HepG2 (cell line): Measurements from ENCODE around the gene VPS4B. TPM values are rescaled to one million over a fixed set of nuclear protein-coding genes. Genes with fewer than 3 reads are reported as not detected.

Source experiments
- AHR ChIP-seq: IDR thresholded peaks from 2 replicates; pipeline ENCODE4 v1.6.1; 2018; ENCODE audit warnings: missing genetic modification reagents, missing compliant biosample characterization
- ARHGAP35 ChIP-seq: sonication (generic); formaldehyde crosslinking; IDR thresholded peaks from 2 replicates; pipeline ENCODE4 v1.9.0; 2022; ENCODE audit warnings: mild to moderate bottlenecking, inconsistent platforms, moderate library complexity, missing genetic modification reagents, borderline replicate concordance
- FIP1L1 ChIP-seq: fragments of 200-400 bp; formaldehyde crosslinking; IDR thresholded peaks from 2 replicates; pipeline ENCODE4 v1.6.1; 2018; ENCODE audit warnings: low read depth, mild to moderate bottlenecking, low read length, moderate library complexity, borderline replicate concordance; ENCODE audit not compliant: insufficient read depth
- KDM5B ChIP-seq: sonication (generic); formaldehyde crosslinking; IDR thresholded peaks from 2 replicates; pipeline ENCODE4 v1.4.0; 2020; ENCODE audit warnings: missing genetic modification reagents, mild to moderate bottlenecking, borderline replicate concordance
- MAF1 ChIP-seq: sonication (generic); formaldehyde crosslinking; IDR thresholded peaks from 2 replicates; pipeline ENCODE4 v1.5.0; 2020; ENCODE audit warnings: missing genetic modification reagents, borderline replicate concordance
- MAX ChIP-seq: IDR thresholded peaks from 2 replicates; pipeline ENCODE4 v1.6.1; 2012; ENCODE audit warnings: inconsistent platforms
- RFXANK ChIP-seq: IDR thresholded peaks from 2 replicates; pipeline ENCODE4 v1.6.1; 2016
- SOX5 ChIP-seq: IDR thresholded peaks from 2 replicates; pipeline ENCODE4 v1.6.1; 2016; ENCODE audit warnings: borderline replicate concordance
- TGIF2 ChIP-seq: IDR thresholded peaks from 2 replicates; pipeline ENCODE4 v1.6.1; 2016; ENCODE audit warnings: control low read depth, missing compliant biosample characterization
- TMF1 ChIP-seq: sonication (generic); formaldehyde crosslinking; IDR thresholded peaks from 2 replicates; pipeline ENCODE4 v1.8.1; 2022; ENCODE audit warnings: low read depth, missing genetic modification reagents
- TSC22D2 ChIP-seq: sonication (generic); formaldehyde crosslinking; IDR thresholded peaks from 2 replicates; pipeline ENCODE4 v1.5.1; 2020; ENCODE audit warnings: missing genetic modification reagents, mild to moderate bottlenecking, borderline replicate concordance
- ZBTB7B ChIP-seq: sonication (generic); formaldehyde crosslinking; IDR thresholded peaks from 2 replicates; pipeline ENCODE4 v1.4.0; 2020; ENCODE audit warnings: missing genetic modification reagents
- ZFP82 ChIP-seq: sonication (generic); formaldehyde crosslinking; IDR thresholded peaks from 2 replicates; pipeline ENCODE4 v1.5.1; 2020; ENCODE audit warnings: mild to moderate bottlenecking, missing genetic modification reagents, borderline replicate concordance
- ZFP91 ChIP-seq: sonication (generic); formaldehyde crosslinking; IDR thresholded peaks from 2 replicates; pipeline ENCODE4 v1.9.0; 2022; ENCODE audit warnings: missing genetic modification reagents, mild to moderate bottlenecking, borderline replicate concordance
- ZNF430 ChIP-seq: sonication (generic); formaldehyde crosslinking; IDR thresholded peaks from 2 replicates; pipeline ENCODE4 v1.9.0; 2021; ENCODE audit warnings: mild to moderate bottlenecking, missing genetic modification reagents
- ZNF616 ChIP-seq: sonication (generic); formaldehyde crosslinking; IDR thresholded peaks from 2 replicates; pipeline ENCODE4 v1.5.0; 2020; ENCODE audit warnings: low read depth, mild to moderate bottlenecking, missing genetic modification reagents
- ZNF619 ChIP-seq: sonication (generic); formaldehyde crosslinking; IDR thresholded peaks from 2 replicates; pipeline ENCODE4 v1.4.0; 2020; ENCODE audit warnings: mild to moderate bottlenecking, missing genetic modification reagents
- ZNF781 ChIP-seq: sonication (generic); formaldehyde crosslinking; IDR thresholded peaks from 2 replicates; pipeline ENCODE4 v1.5.1; 2020; ENCODE audit warnings: borderline replicate concordance, mild to moderate bottlenecking, missing genetic modification reagents; ENCODE audit errors: not compliant biosample characterization
- polyA plus RNA-seq, 8 experiments: library from polyadenylated mRNA; depleted of rRNA in 3 of 8; stranded (reverse) in 7 of 8; unstranded in 1 of 8; fragments of >200 nt; fragmentation: Illumina TruSeq in 4 of 8; extraction: Trizol in 4 of 8; gene quantifications; 2 replicates each; pipeline versions ENCODE4 v1.2.1 to v1.2.3, GENCODE V29; 2011 to 2016; ENCODE audit warnings: low read depth in 4 of 8, missing spikeins in 1 of 8, mixed read lengths in 1 of 8; ENCODE audit not compliant: insufficient read depth in 1 of 8
- total RNA-seq, 5 experiments: library from RNA; depleted of rRNA; stranded (reverse); fragments of >200 nt; fragmentation: Illumina TruSeq; extraction: Trizol; gene quantifications; 2 replicates each; pipeline ENCODE4 v1.2.3, GENCODE V29; 2016; ENCODE audit warnings: low read depth in 1 of 5
- TF ChIP-seq, protein P1 (sequence below): sonication (generic); formaldehyde crosslinking; IDR thresholded peaks from 2 replicates; pipeline ENCODE4 v1.4.0; 2020; ENCODE audit warnings: missing genetic modification reagents, borderline replicate concordance

Gene VPS4B
- total and polyA plus RNA-seq, 2 of the 13 experiments (the other 11 are each of a cell fraction or from before 2014, with no cell fraction given) = 12.8 to 25.9 TPM

GRCh38 chr18:63422864-63423304, 608 bp upstream of the VPS4B start (continued):
- TF ChIP-seq MAX (no peak; the same call in 1 of the 2 replicates), ZNF781 (peak; percentile 74), ZFP82 (CRISPR knock-in tag) (0 out of 2 replicates have a peak, but pooled peaks have one; percentile 40), TGIF2 (0 out of 2 replicates have a peak, but pooled peaks have one; percentile 9), FIP1L1 (0 out of 2 replicates have a peak, but pooled peaks have one; percentile 13), TMF1 (CRISPR knock-in tag) (peak; percentile 85; the same call in 1 of the 2 replicates), SOX5 (no peak), ZNF430 (CRISPR knock-in tag) (0 out of 2 replicates have a peak, but pooled peaks have one; percentile 1), RFXANK (CRISPR knock-in tag) (0 out of 2 replicates have a peak, but pooled peaks have one; percentile 16), ZFP91 (CRISPR knock-in tag) (peak; percentile 13; the same call in 1 of the 2 replicates), KDM5B (CRISPR knock-in tag) (0 out of 2 replicates have a peak, but pooled peaks have one; percentile 22), TSC22D2 (CRISPR knock-in tag) (no peak), ZNF619 (CRISPR knock-in tag) (0 out of 2 replicates have a peak, but pooled peaks have one; percentile 14), ARHGAP35 (CRISPR knock-in tag) (0 out of 2 replicates have a peak, but pooled peaks have one; percentile 57), MAF1 (CRISPR knock-in tag) (no peak), ZNF616 (CRISPR knock-in tag) (no peak), ZBTB7B (CRISPR knock-in tag) (peak; percentile 64; the same call in 1 of the 2 replicates), AHR (CRISPR knock-in tag) (peak; percentile 71; the same call in 1 of the 2 replicates)
- TF ChIP-seq, protein P1, sequence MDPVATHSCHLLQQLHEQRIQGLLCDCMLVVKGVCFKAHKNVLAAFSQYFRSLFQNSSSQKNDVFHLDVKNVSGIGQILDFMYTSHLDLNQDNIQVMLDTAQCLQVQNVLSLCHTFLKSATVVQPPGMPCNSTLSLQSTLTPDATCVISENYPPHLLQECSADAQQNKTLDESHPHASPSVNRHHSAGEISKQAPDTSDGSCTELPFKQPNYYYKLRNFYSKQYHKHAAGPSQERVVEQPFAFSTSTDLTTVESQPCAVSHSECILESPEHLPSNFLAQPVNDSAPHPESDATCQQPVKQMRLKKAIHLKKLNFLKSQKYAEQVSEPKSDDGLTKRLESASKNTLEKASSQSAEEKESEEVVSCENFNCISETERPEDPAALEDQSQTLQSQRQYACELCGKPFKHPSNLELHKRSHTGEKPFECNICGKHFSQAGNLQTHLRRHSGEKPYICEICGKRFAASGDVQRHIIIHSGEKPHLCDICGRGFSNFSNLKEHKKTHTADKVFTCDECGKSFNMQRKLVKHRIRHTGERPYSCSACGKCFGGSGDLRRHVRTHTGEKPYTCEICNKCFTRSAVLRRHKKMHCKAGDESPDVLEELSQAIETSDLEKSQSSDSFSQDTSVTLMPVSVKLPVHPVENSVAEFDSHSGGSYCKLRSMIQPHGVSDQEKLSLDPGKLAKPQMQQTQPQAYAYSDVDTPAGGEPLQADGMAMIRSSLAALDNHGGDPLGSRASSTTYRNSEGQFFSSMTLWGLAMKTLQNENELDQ (CRISPR knock-in tag) = peak; percentile 54; the same call in 1 of the 2 replicates
